ENCODE data around the gene SMIM32. TPM values are rescaled to one million over a fixed set of nuclear protein-coding genes. Genes with fewer than 3 reads are reported as not detected.

SMIM32 gene
- total and polyA plus RNA-seq, 2 donors (not counting 3 experiments of a cell fraction or from before 2014, with no cell fraction given): not detected

GRCh38 chr5:136188859-136189258 lies 4.1 kb downstream of the SMIM32 start:
- intact Hi-C loops (cut with micrococcal nuclease): no loop called here
- CTCF ChIA-PET: interaction anchor here (1.0 kb wide), 1 partner anchor 23 kb away, joined by 4 read pairs; no protein-coding TSS in a partner anchor

More at GRCh38 chr5:136188859-136189258, 4.1 kb downstream of the SMIM32 start:
- no TSS peak for BruUV-seq (replicated peaks)
- no peak for DNase-seq (ENCODE audit: low read depth, low spot score)
- Histone ChIP-seq H3K9me3 (replicated peaks; ENCODE audit: control insufficient read depth, insufficient read depth, low read length) (no peaks in the 10 kb centered on the region), H3K27me3 (ENCODE audit: control insufficient read depth in 2 of 2, insufficient read depth in 2 of 2, low read length in 2 of 2) (peaks cover 21 to 32% of the 10 kb centered on the region in 2 experiments), H3K4me3 (replicated peaks in 1 of 3; ENCODE audit: insufficient read depth in 1 of 3, low read depth in 1 of 3, low read length in 3 of 3) (no peak overlapping the region), H3K4me1 (ENCODE audit: control insufficient read depth, extremely low read depth, insufficient read depth, low read length) (peaks cover 4% of the 10 kb centered on the region), H3K79me2 (ENCODE audit: control insufficient read depth, insufficient read depth, low read length) (no peaks in the 10 kb centered on the region), H3K9me1 (replicated peaks; ENCODE audit: control insufficient read depth, extremely low read depth, insufficient read depth, low read length) (no peaks in the 10 kb centered on the region), H3K36me3 (ENCODE audit: control insufficient read depth in 2 of 2, extremely low read depth in 1 of 2, insufficient read depth in 2 of 2, low read length in 2 of 2) (no peaks in the 10 kb centered on the region), H3K27ac (ENCODE audit: insufficient read depth, low read depth, low read length) (no peak overlapping the region), H3K4me2 (ENCODE audit: insufficient read depth, low read length) (no peak overlapping the region), H3K9ac (replicated peaks; ENCODE audit: extremely low read depth, insufficient read depth, low read length) (no peak overlapping the region), H4K20me1 (replicated peaks; ENCODE audit: control insufficient read depth, extremely low read depth, insufficient read depth, low read length) (no peaks in the 10 kb centered on the region), H2AFZ (ENCODE audit: low read depth, low read length) (no peak overlapping the region)
- FAIRE-seq: no peak
- TF ChIP-seq GATA2 (IDR thresholded peaks at IDR 0.05; ENCODE audit: insufficient read depth, insufficient read length, low read depth, low read length) (no peak), CTCF (IDR thresholded peaks at IDR 0.05; ENCODE audit: extremely low read depth in 1 of 2, insufficient read depth in 1 of 2, low read depth in 1 of 2, low read length in 2 of 2) (no peak), JUN (IDR thresholded peaks at IDR 0.05; ENCODE audit: borderline replicate concordance, insufficient read depth, insufficient read length, low read depth) (no peak), EZH2 (IDR thresholded peaks at IDR 0.05; ENCODE audit: borderline replicate concordance, low read depth, low read length, severe bottlenecking) (no peak), POLR2AphosphoS5 (IDR thresholded peaks at IDR 0.05; ENCODE audit: insufficient read depth, low read depth, low read length) (no peak)
- TF ChIP-seq, protein P1, sequence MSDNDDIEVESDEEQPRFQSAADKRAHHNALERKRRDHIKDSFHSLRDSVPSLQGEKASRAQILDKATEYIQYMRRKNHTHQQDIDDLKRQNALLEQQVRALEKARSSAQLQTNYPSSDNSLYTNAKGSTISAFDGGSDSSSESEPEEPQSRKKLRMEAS (IDR thresholded peaks at IDR 0.05; ENCODE audit: insufficient read depth, insufficient read length): no peak
- POLR2A ChIA-PET: no interaction called here
- dilution Hi-C loops (cut with MboI; ENCODE audit: extremely low pct_ligation_motif_present, low sequenced_read_pairs): no loop called here

All from endothelial cell of umbilical vein (primary cell).